Non-pigmented ciliary epithelial cell (primary cell): ENCODE results near the gene VCP.

Experiments used
- DNase-seq: peaks from one replicate; pipeline ENCODE4 v3.0.0-alpha.2; 2010; ENCODE audit warnings: low read depth

Gene VCP

GRCh38 chr9:35014517-35014916 is 57.9 kb downstream of the VCP start:
- DNase-seq = no peak

- no peak for DNase-seq
Measured at GRCh38 chr9:35010351-35010958, 62.0 kb downstream of the VCP start.
